Heart left ventricle (tissue), 13 donors: Measurements from ENCODE around the gene STK38L.

Experiments used
- POLR2A ChIP-seq, 2 donors: fragments of 450-650 bp; IDR thresholded peaks; one replicate each; pipeline ENCODE4 v1.6.1; 2017; ENCODE audit warnings: antibody characterized with exemption in 2 of 2, mild to moderate bottlenecking in 2 of 2, moderate library complexity in 2 of 2
- TF ChIP-seq, protein P1 (sequence below), 12 donors: fragments of 200-600 bp; sonication (generic) in 4 of 12; IDR thresholded peaks; one replicate each; pipeline versions ENCODE4 v1.5.0 to v1.8.0; 2018 to 2022; ENCODE audit warnings: antibody characterized with exemption in 12 of 12, mild to moderate bottlenecking in 5 of 12
- donor health status: ischemic (EF 13 %, LVEDD 7.1; RV severe dilation, severe dysfunction).
- donor health status: DM: no; HTN: yes; CAD: no.
- donor health status: DM: no; HTN: no; CAD: no.
- donor health status: ischemic (EF 25% LVEDD 6.9; RV normal size, moderate dysfunction).
- donor health status: ischemic (EF 25% LVEDD 5.7; RV mildly dilated, moderate dysfunction).
- donor health status: ischemic (EF 35%, LVEDD 5.7; RV mildly dilated, moderate dysfunction).
- donor health status: nonischemic (EF 11% LVEDD 7.7; RV severe dilation, severe dysfunction).
- donor health status: DM: yes; HTN: yes; CAD: no.
- donor health status: PGD.
- donor health status: ischemic (EF 29% LVEDD 5.4; RV normal size, mild dysfunction).
- donor health status: nonischemic (EF 23%, LVEDD 6.1; RV moderate dilation, normal function).

DNA sequence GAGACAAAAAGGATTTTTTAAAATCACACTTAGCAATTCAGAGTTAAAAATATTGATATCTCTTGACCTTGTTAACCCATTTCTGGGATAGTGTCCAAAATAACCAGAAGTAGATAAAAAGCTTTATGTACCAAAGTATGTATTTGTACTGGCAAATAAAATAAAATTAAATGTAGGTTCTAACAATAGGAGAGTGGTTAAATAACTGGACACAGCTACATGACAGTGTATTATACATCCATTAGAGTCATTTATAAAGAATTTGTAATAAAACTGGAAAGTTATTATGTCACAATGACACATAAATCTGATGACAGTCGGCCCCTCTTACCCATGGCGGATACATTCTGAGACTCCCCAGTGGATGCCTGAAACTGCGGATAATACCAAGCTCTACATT lies 122.5 kb downstream of the STK38L start:
- TF ChIP-seq, protein P1, sequence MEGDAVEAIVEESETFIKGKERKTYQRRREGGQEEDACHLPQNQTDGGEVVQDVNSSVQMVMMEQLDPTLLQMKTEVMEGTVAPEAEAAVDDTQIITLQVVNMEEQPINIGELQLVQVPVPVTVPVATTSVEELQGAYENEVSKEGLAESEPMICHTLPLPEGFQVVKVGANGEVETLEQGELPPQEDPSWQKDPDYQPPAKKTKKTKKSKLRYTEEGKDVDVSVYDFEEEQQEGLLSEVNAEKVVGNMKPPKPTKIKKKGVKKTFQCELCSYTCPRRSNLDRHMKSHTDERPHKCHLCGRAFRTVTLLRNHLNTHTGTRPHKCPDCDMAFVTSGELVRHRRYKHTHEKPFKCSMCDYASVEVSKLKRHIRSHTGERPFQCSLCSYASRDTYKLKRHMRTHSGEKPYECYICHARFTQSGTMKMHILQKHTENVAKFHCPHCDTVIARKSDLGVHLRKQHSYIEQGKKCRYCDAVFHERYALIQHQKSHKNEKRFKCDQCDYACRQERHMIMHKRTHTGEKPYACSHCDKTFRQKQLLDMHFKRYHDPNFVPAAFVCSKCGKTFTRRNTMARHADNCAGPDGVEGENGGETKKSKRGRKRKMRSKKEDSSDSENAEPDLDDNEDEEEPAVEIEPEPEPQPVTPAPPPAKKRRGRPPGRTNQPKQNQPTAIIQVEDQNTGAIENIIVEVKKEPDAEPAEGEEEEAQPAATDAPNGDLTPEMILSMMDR (IDR thresholded peaks at IDR 0.05) = no peak
- no peak for TF ChIP-seq POLR2A (IDR thresholded peaks at IDR 0.05)
